Measurements from ENCODE around the gene TMEM147. TPM values are rescaled to one million over a fixed set of nuclear protein-coding genes. Genes with fewer than 3 reads are reported as not detected.

Gene TMEM147
- total RNA-seq, 4 donors from 2014 or later, result 34.6 to 111 (median 50.0) TPM

GRCh38 chr19:35501684-35502083, 43.7 kb upstream of the TMEM147 start:
- Histone ChIP-seq H3K27me3 (no peaks in the 10 kb centered on the region), H3K27ac (no peak overlapping the region), H3K4me3 (no peak overlapping the region), H3K36me3 (no peaks in the 10 kb centered on the region), H3K9me3 (no peaks in the 10 kb centered on the region), H3K4me1 (no peaks in the 10 kb centered on the region)
- intact Hi-C loops (cut with DNase I; ENCODE audit: low total_unique reads), result no loop called here
- TF ChIP-seq CTCF (IDR thresholded peaks at IDR 0.05) (no peak), POLR2A (IDR thresholded peaks at IDR 0.05) (no peak)
- peak in 1 of 2 donors; percentile 34 for DNase-seq

GRCh38 chr19:35502751-35503150, 42.7 kb upstream of the TMEM147 start:
- intact Hi-C loops (cut with DNase I; ENCODE audit: low total_unique reads), result no loop called here
- Histone ChIP-seq H3K27me3 (no peaks in the 10 kb centered on the region), H3K36me3 (no peaks in the 10 kb centered on the region), H3K9me3 (no peaks in the 10 kb centered on the region), H3K27ac (no peak overlapping the region), H3K4me1 (no peaks in the 10 kb centered on the region), H3K4me3 (no peak overlapping the region)
- no peak for DNase-seq
- no peak for TF ChIP-seq CTCF (IDR thresholded peaks at IDR 0.05)
- no peak for TF ChIP-seq POLR2A (IDR thresholded peaks at IDR 0.05)

GRCh38 chr19:35506011-35506410, 39.4 kb upstream of the TMEM147 start:
- TF ChIP-seq CTCF (IDR thresholded peaks at IDR 0.05) (no peak), POLR2A (IDR thresholded peaks at IDR 0.05) (no peak)
- no peak overlapping the region for H3K4me3 ChIP-seq
- H3K27me3 ChIP-seq, result no peaks in the 10 kb centered on the region
- no peaks in the 10 kb centered on the region for H3K36me3 ChIP-seq
- intact Hi-C loops (cut with DNase I; ENCODE audit: low total_unique reads), result no loop called here
- H3K4me1 ChIP-seq, result no peaks in the 10 kb centered on the region
- no peak overlapping the region for H3K27ac ChIP-seq
- no peak for DNase-seq
- no peaks in the 10 kb centered on the region for H3K9me3 ChIP-seq

GRCh38 chr19:35507561-35507960, 37.9 kb upstream of the TMEM147 start:
- H3K27ac ChIP-seq, result no peak overlapping the region
- DNase-seq, result no peak
- H3K4me1 ChIP-seq, result no peaks in the 10 kb centered on the region
- intact Hi-C loops (cut with DNase I; ENCODE audit: low total_unique reads), result no loop called here
- H3K9me3 ChIP-seq, result no peaks in the 10 kb centered on the region
- TF ChIP-seq POLR2A (IDR thresholded peaks at IDR 0.05), result no peak
- TF ChIP-seq CTCF (IDR thresholded peaks at IDR 0.05), result no peak
- no peaks in the 10 kb centered on the region for H3K27me3 ChIP-seq
- H3K4me3 ChIP-seq, result no peak overlapping the region
- H3K36me3 ChIP-seq, result no peaks in the 10 kb centered on the region

- TF ChIP-seq CTCF (IDR thresholded peaks at IDR 0.05), result no peak
- no peak for TF ChIP-seq POLR2A (IDR thresholded peaks at IDR 0.05)
- H3K9me3 ChIP-seq, result no peaks in the 10 kb centered on the region
- H3K36me3 ChIP-seq, result no peaks in the 10 kb centered on the region
- no peak overlapping the region for H3K27ac ChIP-seq
- H3K4me1 ChIP-seq, result no peaks in the 10 kb centered on the region
- no peaks in the 10 kb centered on the region for H3K27me3 ChIP-seq
- intact Hi-C loops (cut with DNase I; ENCODE audit: low total_unique reads), result no loop called here
- H3K4me3 ChIP-seq, result no peak overlapping the region
- no peak for DNase-seq
Measured at GRCh38 chr19:35508129-35508528, 37.3 kb upstream of the TMEM147 start.

All from uterus (tissue), 4 donors.